HG03558 (cell line): ENCODE results near the gene RPLP1.

Experiments
- ATAC-seq: cut with Tn5 transposase; IDR thresholded peaks from one replicate; pipeline ENCODE4 v1.9.1; 2021; ENCODE audit warnings: moderate number of reproducible peaks; ENCODE audit not compliant: unreplicated experiment; ENCODE audit errors: extremely low read depth

The RPLP1 gene

GRCh38 chr15:69466733-69467132 lies 14.1 kb downstream of the RPLP1 start:
- no peak for ATAC-seq

GRCh38 chr15:69467636-69468035 lies 15.0 kb downstream of the RPLP1 start:
- no peak for ATAC-seq

- ATAC-seq = no peak
Measured at GRCh38 chr15:69468241-69469121, 15.9 kb downstream of the RPLP1 start.

- ATAC-seq = no peak
Measured at GRCh38 chr15:69469467-69470201, 17.0 kb downstream of the RPLP1 start.

- no peak for ATAC-seq
Measured at GRCh38 chr15:69472046-69472445, 19.4 kb downstream of the RPLP1 start.

- ATAC-seq = no peak
Measured at GRCh38 chr15:69472562-69472961, 19.9 kb downstream of the RPLP1 start.

GRCh38 chr15:69474291-69474690 lies 21.7 kb downstream of the RPLP1 start:
- no peak for ATAC-seq

GRCh38 chr15:69474846-69475455 lies 22.3 kb downstream of the RPLP1 start:
- no peak for ATAC-seq

GRCh38 chr15:69475769-69476358 lies 23.2 kb downstream of the RPLP1 start:
- no peak for ATAC-seq

- no peak for ATAC-seq
Measured at GRCh38 chr15:69476704-69477473, 24.3 kb downstream of the RPLP1 start.

- no peak for ATAC-seq
Measured at GRCh38 chr15:69478259-69478781, 25.7 kb downstream of the RPLP1 start.

GRCh38 chr15:69479081-69479480 lies 26.5 kb downstream of the RPLP1 start:
- ATAC-seq = no peak

GRCh38 chr15:69479971-69480370 lies 27.4 kb downstream of the RPLP1 start:
- no peak for ATAC-seq

GRCh38 chr15:69480932-69481331 lies 28.3 kb downstream of the RPLP1 start:
- no peak for ATAC-seq

GRCh38 chr15:69482686-69483256 lies 30.2 kb downstream of the RPLP1 start:
- ATAC-seq = no peak

GRCh38 chr15:69484837-69485236 lies 32.2 kb downstream of the RPLP1 start:
- no peak for ATAC-seq

- no peak for ATAC-seq
Measured at GRCh38 chr15:69486481-69487110, 34.0 kb downstream of the RPLP1 start.

GRCh38 chr15:69489073-69489571 lies 36.5 kb downstream of the RPLP1 start:
- ATAC-seq = no peak
